Measurements from ENCODE around the gene MYO1E.
"Not testable (repeated sequence)": the region's sequence is repeated elsewhere in the genome, so short reads cannot be mapped to it uniquely, and the experiment has no call there.

The MYO1E gene

DNA sequence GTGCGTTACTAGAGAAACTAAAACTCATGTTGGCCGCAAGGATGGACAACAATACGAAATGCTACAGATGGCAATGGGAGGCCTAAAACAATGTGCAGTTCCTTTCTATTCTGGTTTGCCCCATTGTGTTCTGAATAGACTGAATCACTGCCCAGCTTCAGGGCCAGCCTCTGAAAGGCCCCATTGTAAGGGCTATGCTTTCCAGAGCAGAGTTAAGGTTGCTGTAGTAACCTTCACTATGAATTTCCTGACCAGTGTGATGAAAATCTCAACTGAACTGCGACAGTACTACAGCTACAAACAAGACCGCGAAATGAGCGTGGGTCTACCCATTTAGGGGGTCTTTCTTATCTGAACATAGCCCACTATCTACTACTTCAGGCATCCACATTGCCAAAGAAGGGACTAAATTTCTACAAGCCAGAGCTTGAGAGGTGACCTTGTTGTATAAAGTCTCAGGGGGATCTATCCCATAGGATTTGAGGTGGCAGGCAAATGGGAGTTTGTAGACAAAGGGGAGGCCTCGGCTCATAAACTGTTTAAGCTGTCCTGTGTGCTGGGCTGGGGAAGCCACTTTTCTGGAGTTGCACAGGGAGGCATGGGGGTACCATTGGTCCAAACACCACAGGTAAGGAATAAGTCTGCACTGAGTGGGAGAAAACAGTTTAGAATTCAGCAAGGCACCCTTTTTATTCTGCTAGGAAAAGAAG is 80.1 kb downstream of the MYO1E start:
- no peak for DNase-seq (ENCODE audit: low read depth)

DNA sequence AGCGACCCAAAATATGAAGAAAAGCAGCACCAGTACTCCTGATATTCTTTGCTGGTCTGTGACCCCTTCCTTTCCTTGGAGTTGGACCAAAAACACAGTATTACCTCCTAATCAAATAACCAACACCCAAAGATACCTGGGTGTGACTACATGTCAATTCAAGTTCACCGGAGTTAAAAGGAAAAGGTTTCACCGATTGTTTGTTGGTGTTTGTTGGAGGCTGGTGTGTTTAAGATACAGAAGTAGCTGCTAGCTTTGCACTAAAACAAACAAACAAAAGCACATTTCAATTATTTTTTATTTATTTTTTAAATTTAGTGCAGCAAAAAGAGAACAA is 81.5 kb downstream of the MYO1E start:
- DNase-seq (ENCODE audit: low read depth), result no peak

- no peak for DNase-seq (ENCODE audit: low read depth)
Measured at GRCh38 chr15:59290295-59291212, 82.1 kb downstream of the MYO1E start.

DNA sequence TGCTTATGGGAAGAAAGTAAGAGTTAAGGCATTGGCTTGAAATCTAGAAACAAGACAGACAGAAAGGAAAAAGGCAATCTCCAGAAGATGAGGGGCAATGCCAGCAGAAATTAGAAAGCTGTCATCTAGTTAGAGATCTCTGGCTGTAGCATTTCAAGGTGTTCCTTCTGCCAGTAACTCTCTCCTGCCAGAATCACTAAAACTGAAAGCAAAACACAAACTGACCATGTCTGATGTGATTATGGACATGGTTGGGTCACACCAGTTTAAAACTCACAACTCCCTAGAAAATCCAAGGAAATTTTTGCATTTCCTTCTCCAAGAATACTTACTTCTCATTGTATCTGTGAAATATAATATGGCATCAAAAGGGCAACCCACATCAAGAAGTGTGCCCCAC is 83.1 kb downstream of the MYO1E start:
- no peak for DNase-seq (ENCODE audit: low read depth)

GRCh38 chr15:59283717-59284391 is 88.8 kb downstream of the MYO1E start:
- no peak for DNase-seq (ENCODE audit: low read depth)

DNA sequence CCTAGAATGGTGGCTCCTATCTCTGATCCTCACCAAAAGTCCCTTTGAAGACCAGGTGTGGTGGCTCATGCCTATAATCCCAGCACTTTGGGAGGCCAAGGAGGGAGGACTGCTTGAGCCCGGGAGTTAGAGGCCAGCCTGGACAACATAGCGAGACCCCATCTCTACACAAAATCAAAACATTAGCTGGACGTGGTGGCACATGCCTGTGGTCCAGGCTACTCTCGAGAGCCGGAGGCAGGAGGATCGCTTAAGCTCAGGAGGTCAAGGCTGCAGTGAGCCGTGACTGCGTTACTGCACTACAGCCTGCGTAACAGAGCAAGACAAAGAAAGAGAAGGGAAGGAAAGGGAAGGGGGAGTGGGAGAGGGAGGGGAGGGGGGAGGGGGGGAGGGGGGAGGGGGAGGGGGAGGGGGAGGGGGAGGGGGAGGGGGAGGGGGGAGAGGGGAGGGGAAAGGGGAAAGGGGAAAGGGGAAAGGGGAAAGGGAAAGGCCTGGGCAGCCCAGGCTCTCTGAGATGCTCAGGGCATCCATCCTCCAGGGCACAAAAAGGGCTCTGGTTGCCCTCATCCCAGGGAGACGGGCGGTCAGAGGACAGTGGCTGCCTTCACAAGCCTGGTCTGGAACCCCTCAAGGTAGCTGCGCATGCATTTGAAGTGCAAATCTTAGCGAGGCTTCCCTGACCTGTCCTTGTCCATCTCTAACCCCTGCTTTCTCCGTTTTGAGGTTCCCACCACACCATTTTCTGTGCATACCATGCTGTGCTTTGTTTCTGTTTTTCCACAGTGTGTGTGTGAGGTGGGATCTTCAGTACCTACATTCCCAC is 89.9 kb downstream of the MYO1E start:
- no peak for DNase-seq (ENCODE audit: low read depth)

GRCh38 chr15:59281699-59282098 is 91.0 kb downstream of the MYO1E start:
- DNase-seq (ENCODE audit: low read depth), result no peak

GRCh38 chr15:59280855-59281254 is 91.8 kb downstream of the MYO1E start:
- no peak for DNase-seq (ENCODE audit: low read depth)

GRCh38 chr15:59280292-59280691 is 92.4 kb downstream of the MYO1E start:
- not testable (repeated sequence) for DNase-seq (ENCODE audit: low read depth)

GRCh38 chr15:59279023-59279422 is 93.6 kb downstream of the MYO1E start:
- no peak for DNase-seq (ENCODE audit: low read depth)

- DNase-seq (ENCODE audit: low read depth), result no peak
Measured at GRCh38 chr15:59278120-59278519, 94.6 kb downstream of the MYO1E start.

GRCh38 chr15:59276225-59277178 is 96.2 kb downstream of the MYO1E start:
- DNase-seq (ENCODE audit: low read depth), result no peak

GRCh38 chr15:59274126-59274970 is 98.3 kb downstream of the MYO1E start:
- no peak for DNase-seq (ENCODE audit: low read depth)

DNA sequence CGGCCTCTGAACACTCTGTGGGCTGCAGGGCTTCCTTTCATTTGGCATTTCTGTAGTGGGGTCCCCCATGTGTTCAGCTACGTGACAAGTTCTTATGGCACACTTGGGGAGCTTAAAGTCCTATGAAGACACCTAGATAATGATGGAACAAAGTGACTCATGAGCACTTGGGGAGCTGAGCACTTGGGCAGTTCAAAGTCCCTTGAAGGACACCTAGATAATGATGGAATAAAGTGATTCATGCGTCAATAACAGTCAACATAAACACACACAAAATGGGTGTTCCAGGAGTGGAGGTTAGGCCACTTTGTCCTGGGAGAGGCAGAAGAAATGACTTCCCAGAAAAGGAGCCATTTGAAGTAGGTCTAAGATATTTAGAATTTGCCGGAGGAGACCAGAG is 99.4 kb downstream of the MYO1E start:
- DNase-seq (ENCODE audit: low read depth), result no peak

DNA sequence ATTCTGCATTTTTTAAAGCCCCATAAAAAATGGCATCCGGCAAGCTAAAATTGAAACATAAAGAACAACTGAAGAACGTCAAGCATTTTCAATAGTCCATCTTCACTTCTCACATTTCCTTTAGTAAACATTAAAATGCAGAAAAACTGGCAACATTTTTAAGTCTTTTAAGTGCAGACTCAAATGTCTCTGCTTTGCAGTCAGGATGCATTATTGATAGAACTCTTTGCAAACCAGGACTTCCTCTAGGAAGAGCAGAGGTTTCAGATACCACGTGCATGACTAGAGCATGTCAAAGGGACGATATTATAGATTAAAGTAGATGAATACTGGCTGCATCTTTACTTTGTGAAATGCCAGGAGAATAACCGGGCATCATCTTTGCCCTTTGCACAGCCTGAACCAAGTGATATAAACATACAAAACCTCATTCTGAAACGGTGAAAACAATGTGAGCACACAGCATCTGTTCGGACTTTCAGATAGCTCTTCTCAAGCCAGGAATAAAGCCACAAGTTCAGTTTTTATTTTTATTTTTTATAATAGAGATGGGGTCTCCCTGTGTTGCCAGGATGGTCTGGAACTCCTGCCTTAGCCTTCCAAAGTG is 101.0 kb downstream of the MYO1E start:
- no peak for DNase-seq (ENCODE audit: low read depth)

- no peak for DNase-seq (ENCODE audit: low read depth)
Measured at GRCh38 chr15:59268852-59269407, 103.7 kb downstream of the MYO1E start.

DNA sequence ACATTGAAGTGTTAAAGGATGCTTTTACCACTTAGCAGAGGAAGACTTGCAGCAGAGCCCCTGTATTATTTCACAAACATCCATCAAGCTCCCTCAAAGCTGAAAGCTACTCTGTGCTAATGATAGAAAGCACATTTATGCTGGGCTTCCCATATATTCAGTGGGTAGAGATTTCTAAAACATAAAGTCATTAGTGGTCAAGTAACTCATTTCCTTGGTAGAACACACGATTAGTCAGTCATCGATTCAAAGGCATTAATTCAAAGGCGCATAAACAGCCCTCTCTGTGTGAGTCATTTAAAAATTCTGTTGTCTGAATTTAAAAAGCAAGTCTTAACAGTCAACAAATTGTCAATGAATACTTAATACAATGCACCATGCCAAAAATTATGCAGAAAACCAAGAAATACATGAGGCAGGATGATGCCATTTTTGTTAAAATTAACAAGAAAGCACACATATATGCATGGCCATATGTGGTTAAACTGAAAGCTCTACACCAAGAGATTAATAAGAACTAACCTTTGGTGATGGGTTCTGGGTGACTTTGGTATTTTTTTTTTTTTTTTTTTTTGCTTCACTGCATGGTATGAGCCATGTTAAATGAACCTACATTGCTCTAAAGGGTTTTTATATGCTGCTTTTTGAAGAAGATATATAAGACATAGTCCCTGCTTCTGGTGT is 104.4 kb downstream of the MYO1E start:
- no peak for DNase-seq (ENCODE audit: low read depth)

- no peak for DNase-seq (ENCODE audit: low read depth)
Measured at GRCh38 chr15:59266028-59266427, 106.6 kb downstream of the MYO1E start.

All from T follicular helper cell (primary cell).